ENCODE measurements around the gene EPG5. TPM values are rescaled to one million over a fixed set of nuclear protein-coding genes. Genes with fewer than 3 reads are reported as not detected.

Gene EPG5
- total RNA-seq, 1 experiment from 2014 or later = 16.7 TPM

DNA sequence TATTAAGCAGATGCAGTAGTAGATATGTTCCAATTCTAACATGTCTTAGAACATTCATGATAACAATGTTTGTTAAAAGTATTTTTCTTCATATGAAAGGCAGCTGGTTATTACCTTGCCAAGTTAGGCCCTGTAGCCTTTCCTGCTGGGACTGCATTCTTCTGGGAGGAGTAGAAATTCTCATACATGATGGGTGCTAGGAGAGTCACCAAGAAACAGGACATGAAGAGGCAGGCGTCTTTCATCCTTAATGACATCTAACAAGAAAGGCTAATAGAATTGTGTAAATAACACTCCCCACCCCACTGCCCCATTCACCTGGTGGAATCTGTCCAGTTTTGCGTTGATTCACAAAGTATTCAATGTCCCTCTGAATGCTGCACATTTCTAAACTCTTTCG, 24.7 kb upstream of the EPG5 start:
- intact Hi-C loops (cut with micrococcal nuclease; ENCODE audit: unreplicated experiment) = no loop called here
- BruUV-seq (replicated peaks) = no TSS peak
- CTCF ChIA-PET = no interaction called here

DNA sequence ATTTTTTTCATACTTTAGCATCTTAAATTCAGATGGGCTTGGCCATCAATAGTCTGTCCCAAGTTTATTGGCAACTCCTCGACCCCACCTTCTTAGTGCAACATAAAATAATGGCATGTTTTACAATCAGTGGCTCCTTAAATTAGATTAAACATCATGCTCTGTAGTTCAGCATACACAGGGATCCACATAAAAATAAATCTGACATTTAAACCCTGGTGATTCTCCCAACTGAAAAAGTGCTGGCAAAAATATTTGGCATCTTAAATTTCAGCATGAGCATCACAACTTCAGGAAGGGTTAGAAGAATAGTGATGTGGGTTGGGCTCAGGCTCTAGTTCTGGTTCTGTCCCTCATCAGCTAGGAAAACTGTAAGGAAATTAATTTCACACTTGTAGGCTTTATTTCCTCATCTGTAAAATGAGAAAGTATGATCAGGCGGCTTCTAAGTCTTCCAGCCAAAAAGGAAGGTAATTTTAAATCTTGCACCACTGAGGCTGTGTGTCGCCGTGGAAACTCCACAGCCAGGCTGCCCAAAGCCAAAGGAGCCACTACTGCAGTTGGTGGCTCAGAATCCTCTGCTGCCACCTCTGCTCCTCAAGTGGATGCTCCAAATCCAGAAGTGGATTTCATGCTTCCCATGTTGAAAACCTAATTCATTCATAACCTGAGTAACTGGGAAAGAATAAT, 17.6 kb upstream of the EPG5 start:
- no peaks in the 10 kb centered on the region for H3K4me1 ChIP-seq (ENCODE audit: insufficient read depth, low read length, poor library complexity, severe bottlenecking)
- no TSS peak for BruUV-seq (replicated peaks)
- ChIA-PET CTCF (no interaction called here), POLR2A (ENCODE audit: low non-redundant PET) (no interaction called here)
- H3K27ac ChIP-seq (ENCODE audit: low read depth, low read length, poor library complexity, severe bottlenecking) = no peak overlapping the region
- no peaks in the 10 kb centered on the region for H3K36me3 ChIP-seq (ENCODE audit: insufficient read depth, low read length, poor library complexity, severe bottlenecking)
- DNase-seq (ENCODE audit: low spot score) = no peak
- H3K9me3 ChIP-seq (ENCODE audit: low read depth, low read length, poor library complexity, severe bottlenecking) = no peaks in the 10 kb centered on the region
- intact Hi-C loops (cut with micrococcal nuclease; ENCODE audit: unreplicated experiment) = no loop called here
- no peak for TF ChIP-seq EZH2 (IDR thresholded peaks at IDR 0.05; ENCODE audit: borderline replicate concordance, low read depth, low read length, poor library complexity, severe bottlenecking)
- TF ChIP-seq, protein P1, sequence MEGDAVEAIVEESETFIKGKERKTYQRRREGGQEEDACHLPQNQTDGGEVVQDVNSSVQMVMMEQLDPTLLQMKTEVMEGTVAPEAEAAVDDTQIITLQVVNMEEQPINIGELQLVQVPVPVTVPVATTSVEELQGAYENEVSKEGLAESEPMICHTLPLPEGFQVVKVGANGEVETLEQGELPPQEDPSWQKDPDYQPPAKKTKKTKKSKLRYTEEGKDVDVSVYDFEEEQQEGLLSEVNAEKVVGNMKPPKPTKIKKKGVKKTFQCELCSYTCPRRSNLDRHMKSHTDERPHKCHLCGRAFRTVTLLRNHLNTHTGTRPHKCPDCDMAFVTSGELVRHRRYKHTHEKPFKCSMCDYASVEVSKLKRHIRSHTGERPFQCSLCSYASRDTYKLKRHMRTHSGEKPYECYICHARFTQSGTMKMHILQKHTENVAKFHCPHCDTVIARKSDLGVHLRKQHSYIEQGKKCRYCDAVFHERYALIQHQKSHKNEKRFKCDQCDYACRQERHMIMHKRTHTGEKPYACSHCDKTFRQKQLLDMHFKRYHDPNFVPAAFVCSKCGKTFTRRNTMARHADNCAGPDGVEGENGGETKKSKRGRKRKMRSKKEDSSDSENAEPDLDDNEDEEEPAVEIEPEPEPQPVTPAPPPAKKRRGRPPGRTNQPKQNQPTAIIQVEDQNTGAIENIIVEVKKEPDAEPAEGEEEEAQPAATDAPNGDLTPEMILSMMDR (conservative IDR thresholded peaks at IDR 0.05; ENCODE audit: low read depth, low read length) = no peak
- H3K27me3 ChIP-seq (replicated peaks; ENCODE audit: insufficient read depth, low read depth, low read length, poor library complexity) = no peaks in the 10 kb centered on the region
- H3K4me3 ChIP-seq (ENCODE audit: low read depth, low read length, poor library complexity, severe bottlenecking) = no peak overlapping the region

More for the DNA sequence above, 24.7 kb upstream of the EPG5 start:
- Histone ChIP-seq H3K27me3 (replicated peaks; ENCODE audit: insufficient read depth, low read depth, low read length, poor library complexity) (no peaks in the 10 kb centered on the region), H3K9me3 (ENCODE audit: low read depth, low read length, poor library complexity, severe bottlenecking) (no peaks in the 10 kb centered on the region), H3K27ac (ENCODE audit: low read depth, low read length, poor library complexity, severe bottlenecking) (no peak overlapping the region), H3K4me3 (ENCODE audit: low read depth, low read length, poor library complexity, severe bottlenecking) (no peak overlapping the region), H3K36me3 (ENCODE audit: insufficient read depth, low read length, poor library complexity, severe bottlenecking) (no peaks in the 10 kb centered on the region), H3K4me1 (ENCODE audit: insufficient read depth, low read length, poor library complexity, severe bottlenecking) (no peaks in the 10 kb centered on the region)
- no peak for TF ChIP-seq EZH2 (IDR thresholded peaks at IDR 0.05; ENCODE audit: borderline replicate concordance, low read depth, low read length, poor library complexity, severe bottlenecking)
- TF ChIP-seq, protein P1 (conservative IDR thresholded peaks at IDR 0.05; ENCODE audit: low read depth, low read length) = no peak
- POLR2A ChIA-PET (ENCODE audit: low non-redundant PET) = no interaction called here
- no peak for DNase-seq (ENCODE audit: low spot score)

DNA sequence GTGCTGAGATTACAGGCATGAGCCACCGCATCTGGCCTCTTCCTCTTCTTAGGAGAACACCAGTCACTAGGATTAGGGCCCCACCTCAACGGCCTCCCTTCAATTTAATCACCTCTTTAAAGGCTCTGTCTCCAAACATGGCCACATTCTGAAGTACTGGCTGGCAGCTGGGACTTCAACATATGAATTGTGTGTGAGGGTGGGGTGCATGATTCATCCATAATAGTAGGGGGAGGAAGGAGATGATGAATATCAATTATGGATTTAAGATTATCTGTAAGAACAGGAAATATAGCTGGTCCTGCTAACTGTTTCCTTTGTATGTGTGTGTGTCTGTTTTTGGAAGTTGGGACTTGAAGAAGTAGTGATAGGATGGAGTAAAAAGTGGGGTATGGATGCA, 14.7 kb upstream of the EPG5 start:
- no peaks in the 10 kb centered on the region for H3K27me3 ChIP-seq (replicated peaks; ENCODE audit: insufficient read depth, low read depth, low read length, poor library complexity)
- CTCF ChIA-PET = no interaction called here
- TF ChIP-seq, protein P1 (conservative IDR thresholded peaks at IDR 0.05; ENCODE audit: low read depth, low read length) = no peak
- TF ChIP-seq EZH2 (IDR thresholded peaks at IDR 0.05; ENCODE audit: borderline replicate concordance, low read depth, low read length, poor library complexity, severe bottlenecking) = no peak
- no peaks in the 10 kb centered on the region for H3K9me3 ChIP-seq (ENCODE audit: low read depth, low read length, poor library complexity, severe bottlenecking)
- DNase-seq (ENCODE audit: low spot score) = no peak
- H3K27ac ChIP-seq (ENCODE audit: low read depth, low read length, poor library complexity, severe bottlenecking) = no peak overlapping the region
- POLR2A ChIA-PET (ENCODE audit: low non-redundant PET) = no interaction called here
- BruUV-seq (replicated peaks) = no TSS peak
- no peak overlapping the region for H3K4me3 ChIP-seq (ENCODE audit: low read depth, low read length, poor library complexity, severe bottlenecking)
- intact Hi-C loops (cut with micrococcal nuclease; ENCODE audit: unreplicated experiment) = no loop called here
- no peaks in the 10 kb centered on the region for H3K36me3 ChIP-seq (ENCODE audit: insufficient read depth, low read length, poor library complexity, severe bottlenecking)
- no peaks in the 10 kb centered on the region for H3K4me1 ChIP-seq (ENCODE audit: insufficient read depth, low read length, poor library complexity, severe bottlenecking)
